Fibroblast of lung (primary cell): Measurements from ENCODE around the gene IL36RN. TPM values are rescaled to one million over a fixed set of nuclear protein-coding genes. Genes with fewer than 3 reads are reported as not detected.

Source experiments
- DNase-seq, 2 donors: peaks; one replicate each; pipeline versions ENCODE4 v3.0.0 to v3.0.0-alpha.2; 2010; ENCODE audit warnings: low read depth in 2 of 2
- H2AFZ ChIP-seq: 2 replicates; pipeline ENCODE4 v1.5.1; 2012; ENCODE audit warnings: low read length, control low read depth, inconsistent platforms
- H3K27ac ChIP-seq: 2 replicates; pipeline ENCODE4 v1.5.1; 2011; ENCODE audit warnings: low read length, control low read depth; ENCODE audit not compliant: insufficient read depth
- H3K27me3 ChIP-seq: 2 replicates; pipeline ENCODE4 v1.5.1; 2011; ENCODE audit warnings: mild to moderate bottlenecking, low read length; ENCODE audit not compliant: control insufficient read depth, insufficient read depth
- H3K36me3 ChIP-seq: 2 replicates; pipeline ENCODE4 v1.5.1; 2011; ENCODE audit warnings: low read length; ENCODE audit not compliant: control insufficient read depth, insufficient read depth
- H3K4me1 ChIP-seq: 2 replicates; pipeline ENCODE4 v1.5.1; 2011; ENCODE audit warnings: low read length; ENCODE audit not compliant: control insufficient read depth, insufficient read depth; ENCODE audit errors: extremely low read depth
- H3K4me2 ChIP-seq: 2 replicates; pipeline ENCODE4 v1.5.1; 2011; ENCODE audit warnings: low read length, control low read depth; ENCODE audit not compliant: insufficient read depth; ENCODE audit errors: extremely low read depth
- H3K4me3 ChIP-seq, 4 experiments: fragments of 200-600 bp in 1 of 4; sonication (generic) in 1 of 4; replicated peaks in 1 of 4; 2 replicates each; pipeline ENCODE4 v1.5.1; 2011 to 2016; ENCODE audit warnings: low read length in 4 of 4, low read depth in 3 of 4, mild to moderate bottlenecking in 3 of 4, control low read depth in 2 of 4, inconsistent platforms in 1 of 4, mixed read lengths in 1 of 4; ENCODE audit not compliant: insufficient read depth in 1 of 4; ENCODE audit errors: control extremely low read depth in 1 of 4
- H3K79me2 ChIP-seq: 2 replicates; pipeline ENCODE4 v1.5.1; 2012; ENCODE audit warnings: mild to moderate bottlenecking, low read length, inconsistent platforms; ENCODE audit not compliant: control insufficient read depth, insufficient read depth
- H3K9ac ChIP-seq: 2 replicates; pipeline ENCODE4 v1.5.1; 2011; ENCODE audit warnings: mild to moderate bottlenecking, low read length, control low read depth; ENCODE audit not compliant: insufficient read depth
- H3K9me3 ChIP-seq: 2 replicates; pipeline ENCODE4 v1.5.1; 2012; ENCODE audit warnings: low read depth, low read length; ENCODE audit not compliant: control insufficient read depth, insufficient read depth
- H4K20me1 ChIP-seq: 2 replicates; pipeline ENCODE4 v1.5.1; 2011; ENCODE audit warnings: low read length; ENCODE audit not compliant: control insufficient read depth, insufficient read depth; ENCODE audit errors: extremely low read depth
- EZH2 ChIP-seq: IDR thresholded peaks from 2 replicates; pipeline ENCODE4 v1.5.1; 2012; ENCODE audit warnings: low read length, control low read depth, mild to moderate bottlenecking; ENCODE audit errors: missing control alignments
- polyA plus RNA-seq, 2 donors: library from polyadenylated mRNA; depleted of rRNA in 1 of 2; stranded (reverse) in 1 of 2; unstranded in 1 of 2; fragments of >200 nt; gene quantifications; 2 replicates each; pipeline ENCODE4 v1.2.1, GENCODE V29; 2011 to 2012; ENCODE audit warnings: missing spikeins in 1 of 2
- total RNA-seq: library from RNA; depleted of rRNA; stranded (reverse); fragments of >200 nt; gene quantifications from 2 replicates; pipeline ENCODE4 v1.2.1, GENCODE V29; 2014
- TF ChIP-seq, protein P1 (sequence below), 2 donors: IDR thresholded peaks in 1 of 2; conservative IDR thresholded peaks in 1 of 2; 1 replicate in 1 of 2; 2 replicates in 1 of 2; pipeline ENCODE4 v1.5.1; 2011 to 2012; ENCODE audit warnings: low read length in 2 of 2, control low read depth in 1 of 2, inconsistent platforms in 1 of 2, low read depth in 1 of 2, mild to moderate bottlenecking in 1 of 2

Gene IL36RN
- total and polyA plus RNA-seq, 2 donors (not counting 1 experiment from before 2014, with no cell fraction given): not detected

- H3K79me2 ChIP-seq: no peaks in the 10 kb centered on the region
- no peaks in the 10 kb centered on the region for H3K4me1 ChIP-seq
- H3K27ac ChIP-seq: no peak overlapping the region
- no peak for TF ChIP-seq EZH2
- TF ChIP-seq, protein P1, sequence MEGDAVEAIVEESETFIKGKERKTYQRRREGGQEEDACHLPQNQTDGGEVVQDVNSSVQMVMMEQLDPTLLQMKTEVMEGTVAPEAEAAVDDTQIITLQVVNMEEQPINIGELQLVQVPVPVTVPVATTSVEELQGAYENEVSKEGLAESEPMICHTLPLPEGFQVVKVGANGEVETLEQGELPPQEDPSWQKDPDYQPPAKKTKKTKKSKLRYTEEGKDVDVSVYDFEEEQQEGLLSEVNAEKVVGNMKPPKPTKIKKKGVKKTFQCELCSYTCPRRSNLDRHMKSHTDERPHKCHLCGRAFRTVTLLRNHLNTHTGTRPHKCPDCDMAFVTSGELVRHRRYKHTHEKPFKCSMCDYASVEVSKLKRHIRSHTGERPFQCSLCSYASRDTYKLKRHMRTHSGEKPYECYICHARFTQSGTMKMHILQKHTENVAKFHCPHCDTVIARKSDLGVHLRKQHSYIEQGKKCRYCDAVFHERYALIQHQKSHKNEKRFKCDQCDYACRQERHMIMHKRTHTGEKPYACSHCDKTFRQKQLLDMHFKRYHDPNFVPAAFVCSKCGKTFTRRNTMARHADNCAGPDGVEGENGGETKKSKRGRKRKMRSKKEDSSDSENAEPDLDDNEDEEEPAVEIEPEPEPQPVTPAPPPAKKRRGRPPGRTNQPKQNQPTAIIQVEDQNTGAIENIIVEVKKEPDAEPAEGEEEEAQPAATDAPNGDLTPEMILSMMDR (conservative IDR thresholded peaks at IDR 0.05 in 1 of 2, IDR thresholded peaks at IDR 0.05 in 1 of 2; ENCODE audit: low read depth in 1 of 2, low read length in 2 of 2): no peak
- H3K9ac ChIP-seq: no peak overlapping the region
- no peak overlapping the region for H3K4me3 ChIP-seq
- H3K36me3 ChIP-seq: no peaks in the 10 kb centered on the region
- no peak overlapping the region for H2AFZ ChIP-seq
- no peaks in the 10 kb centered on the region for H4K20me1 ChIP-seq
- no peak for DNase-seq
- H3K4me2 ChIP-seq: no peak overlapping the region
- H3K27me3 ChIP-seq: no peaks in the 10 kb centered on the region
- no peaks in the 10 kb centered on the region for H3K9me3 ChIP-seq
Measured at GRCh38 chr2:113098532-113098931, 39.5 kb downstream of the IL36RN start.

- H3K9ac ChIP-seq: no peak overlapping the region
- no peaks in the 10 kb centered on the region for H3K9me3 ChIP-seq
- H3K4me1 ChIP-seq: no peaks in the 10 kb centered on the region
- no peaks in the 10 kb centered on the region for H3K36me3 ChIP-seq
- TF ChIP-seq, protein P1 (conservative IDR thresholded peaks at IDR 0.05 in 1 of 2, IDR thresholded peaks at IDR 0.05 in 1 of 2; ENCODE audit: low read depth in 1 of 2, low read length in 2 of 2): no peak
- no peak for TF ChIP-seq EZH2
- H3K4me2 ChIP-seq: no peak overlapping the region
- H3K27me3 ChIP-seq: no peaks in the 10 kb centered on the region
- no peak overlapping the region for H3K27ac ChIP-seq
- no peak overlapping the region for H2AFZ ChIP-seq
- no peaks in the 10 kb centered on the region for H3K79me2 ChIP-seq
- no peaks in the 10 kb centered on the region for H4K20me1 ChIP-seq
- H3K4me3 ChIP-seq: no peak overlapping the region
- DNase-seq: no peak
Measured at GRCh38 chr2:113102133-113102532, 43.1 kb downstream of the IL36RN start.

DNA sequence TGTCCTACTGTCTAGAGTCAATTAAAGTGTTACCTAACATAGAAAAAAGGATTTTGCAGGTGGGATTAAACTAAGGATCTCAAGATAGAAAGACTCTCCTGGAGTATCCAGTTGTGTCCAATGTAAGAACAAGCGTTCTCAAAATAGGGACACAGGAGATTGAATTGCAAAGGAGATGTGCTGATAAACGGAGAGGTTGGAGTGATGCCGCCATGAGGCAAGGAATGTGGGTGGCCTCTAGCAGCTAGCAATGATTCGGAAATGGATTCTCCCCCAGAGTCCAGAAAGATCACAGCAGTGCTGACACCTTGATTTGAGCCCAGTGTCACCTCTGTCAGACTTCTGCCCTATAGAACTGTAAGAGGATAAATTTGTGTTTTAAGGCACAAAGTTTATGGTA, 44.3 kb downstream of the IL36RN start:
- H3K79me2 ChIP-seq: no peaks in the 10 kb centered on the region
- H3K4me2 ChIP-seq: no peak overlapping the region
- no peak overlapping the region for H3K9ac ChIP-seq
- H2AFZ ChIP-seq: no peak overlapping the region
- no peak overlapping the region for H3K4me3 ChIP-seq
- TF ChIP-seq EZH2: no peak
- TF ChIP-seq, protein P1 (conservative IDR thresholded peaks at IDR 0.05 in 1 of 2, IDR thresholded peaks at IDR 0.05 in 1 of 2; ENCODE audit: low read depth in 1 of 2, low read length in 2 of 2): no peak
- no peaks in the 10 kb centered on the region for H4K20me1 ChIP-seq
- DNase-seq: no peak
- H3K27ac ChIP-seq: no peak overlapping the region
- no peaks in the 10 kb centered on the region for H3K9me3 ChIP-seq
- H3K36me3 ChIP-seq: no peaks in the 10 kb centered on the region
- no peaks in the 10 kb centered on the region for H3K27me3 ChIP-seq
- H3K4me1 ChIP-seq: no peaks in the 10 kb centered on the region
